K562 (cell line): ENCODE results near the gene FHIT. TPM values are rescaled to one million over a fixed set of nuclear protein-coding genes. Genes with fewer than 3 reads are reported as not detected.
"Not testable (repeated sequence)": the region's sequence is repeated elsewhere in the genome, so short reads cannot be mapped to it uniquely, and the experiment has no call there.

ENCODE experiments used
- ATAC-seq: fragments of 200-7000 bp; cut with Tn5 transposase; 3 replicates; pipeline ENCODE4 v1.9.1; 2020; ENCODE audit warnings: moderate library complexity
- BruUV-seq: library from RNA; stranded (reverse); fragments of 400-500 nt; replicated peaks from 2 replicates; lab custom pipeline; 2021; lab: Mats Ljungman, UMichigan
- CTCF ChIA-PET: fragments of 300-600 bp; formaldehyde crosslinking; extraction: SDS; loops from one replicate; lab custom pipeline; 2021; ENCODE audit warnings: low intra/inter-chr PET ratio; lab: Yijun Ruan, JAX
- POLR2A ChIA-PET: fragments of 300-600, 350-650 bp; sonication (Branson Sonifier 250); formaldehyde crosslinking; extraction: SDS; loops from one replicate; lab custom pipeline; 2021; ENCODE audit warnings: antibody characterized with exemption, inconsistent platforms; lab: Yijun Ruan, JAX
- DNase-seq, 4 experiments: peaks; one replicate each; pipeline versions ENCODE4 v3.0.0 to v3.0.0-alpha.2; 2011 to 2018; ENCODE audit warnings: low spot score in 3 of 4, mixed read lengths in 3 of 4; ENCODE audit errors: extremely low read depth in 1 of 4
- FAIRE-seq: peaks from 2 replicates; lab custom pipeline; 2011; peaks lifted over from hg19 to GRCh38; lab: Jason Lieb, UNC
- H2AFZ ChIP-seq: 2 replicates; pipeline ENCODE4 v1.6.0; 2011; ENCODE audit warnings: low read depth, low read length, control low read depth, inconsistent platforms
- H3K27ac ChIP-seq: fragments of 200-600 bp; 3 replicates; pipeline ENCODE4 v1.8.0; 2011; ENCODE audit warnings: low read depth, mild to moderate bottlenecking, control low read depth, inconsistent platforms, low read length, moderate library complexity, mixed read lengths; ENCODE audit errors: extremely low read depth
- H3K27me3 ChIP-seq, 2 experiments: fragments of 300-600 bp in 1 of 2; 2 replicates in 1 of 2; 3 replicates in 1 of 2; pipeline versions ENCODE4 v1.6.0 to v1.8.0; 2011; ENCODE audit warnings: inconsistent platforms in 2 of 2, low read length in 2 of 2, mild to moderate bottlenecking in 1 of 2, mixed read lengths in 1 of 2, moderate library complexity in 1 of 2; ENCODE audit not compliant: control insufficient read depth in 2 of 2, insufficient read depth in 2 of 2
- H3K36me3 ChIP-seq: fragments of 300-600 bp; 3 replicates; pipeline ENCODE4 v1.8.0; 2011; ENCODE audit warnings: mild to moderate bottlenecking, low read length, inconsistent platforms; ENCODE audit not compliant: control insufficient read depth, insufficient read depth
- H3K4me1 ChIP-seq, 2 experiments: fragments of 200-600 bp in 1 of 2; replicated peaks in 1 of 2; 2 replicates in 1 of 2; 3 replicates in 1 of 2; pipeline versions ENCODE4 v1.5.1 to v1.8.0; 2011; ENCODE audit warnings: inconsistent platforms in 2 of 2, low read length in 2 of 2, mild to moderate bottlenecking in 1 of 2, mixed read lengths in 1 of 2, moderate library complexity in 1 of 2; ENCODE audit not compliant: control insufficient read depth in 2 of 2, insufficient read depth in 2 of 2
- H3K4me2 ChIP-seq: 2 replicates; pipeline ENCODE4 v1.6.1; 2011; ENCODE audit warnings: low read length, control low read depth, inconsistent platforms, mixed read lengths; ENCODE audit not compliant: insufficient read depth
- H3K4me3 ChIP-seq: fragments of 200-600 bp; sonication (generic), shearing (Covaris generic); 2 replicates; pipeline ENCODE4 v1.5.1; 2016; ENCODE audit warnings: control low read depth, inconsistent platforms
- H3K79me2 ChIP-seq: fragments of 200-600 bp; 3 replicates; pipeline ENCODE4 v1.8.0; 2011; ENCODE audit warnings: low read length, inconsistent platforms; ENCODE audit not compliant: control insufficient read depth, insufficient read depth
- H3K9ac ChIP-seq, 2 experiments: 2 replicates each; pipeline versions ENCODE4 v1.6.0 to v1.6.1; 2011; ENCODE audit warnings: low read depth in 2 of 2, low read length in 2 of 2, control low read depth in 1 of 2, inconsistent platforms in 1 of 2, mild to moderate bottlenecking in 1 of 2, mixed read lengths in 1 of 2; ENCODE audit not compliant: insufficient read depth in 1 of 2
- H3K9me1 ChIP-seq: one replicate; pipeline ENCODE4 v1.6.0; 2011; ENCODE audit warnings: inconsistent platforms, mild to moderate bottlenecking, low read length, moderate library complexity; ENCODE audit not compliant: control insufficient read depth, insufficient read depth
- H3K9me3 ChIP-seq: replicated peaks from 2 replicates; pipeline ENCODE4 v1.5.1; 2011; ENCODE audit warnings: low read depth, low read length, inconsistent platforms; ENCODE audit not compliant: control insufficient read depth, insufficient read depth
- H4K20me1 ChIP-seq: replicated peaks from 2 replicates; pipeline ENCODE4 v1.6.1; 2011; ENCODE audit warnings: low read length, inconsistent platforms, mixed read lengths; ENCODE audit not compliant: control insufficient read depth, insufficient read depth
- BCOR ChIP-seq: fragments of 450-650 bp; IDR thresholded peaks from 2 replicates; pipeline ENCODE4 v1.6.1; 2016
- RBM25 ChIP-seq: fragments of 200-400 bp; formaldehyde crosslinking; IDR thresholded peaks from 2 replicates; pipeline ENCODE4 v1.6.1; 2018; ENCODE audit warnings: low read length, low read depth, moderate library complexity; ENCODE audit not compliant: severe bottlenecking
- RFX1 ChIP-seq: fragments of 450-650 bp; IDR thresholded peaks from 2 replicates; pipeline ENCODE4 v1.6.1; 2016; ENCODE audit warnings: mild to moderate bottlenecking, moderate library complexity
- THRAP3 ChIP-seq: fragments of 450-650 bp; IDR thresholded peaks from 2 replicates; pipeline ENCODE4 v1.6.1; 2016; ENCODE audit warnings: mild to moderate bottlenecking, inconsistent platforms, borderline replicate concordance
- ZNF146 ChIP-seq: IDR thresholded peaks from one replicate; pipeline ENCODE4 v1.6.1; 2018; ENCODE audit warnings: missing compliant biosample characterization; ENCODE audit not compliant: unreplicated experiment
- WGBS: fragments of 100-300 bp; shearing (Covaris generic); methylation state at CpG from one replicate; pipeline ENCODE4 v1.1.6; 2016; ENCODE audit warnings: low coverage, mixed read lengths; ENCODE audit not compliant: insufficient coverage; ENCODE audit errors: missing lambda C conversion rate; 5-methylcytosine and 5-hydroxymethylcytosine counted together
- in situ Hi-C: fragments of 300-500 bp; cut with MboI; formaldehyde crosslinking; loops from 4 replicates; pipeline ENCODE4 v1.15.0; 2018; ENCODE audit warnings: inconsistent platforms, mixed read lengths
- intact Hi-C: fragments of 100-400 bp; cut with micrococcal nuclease; formaldehyde crosslinking; loops from 2 replicates; pipeline ENCODE4 v1.14.2; 2022
- polyA plus RNA-seq, 8 experiments: library from polyadenylated mRNA; depleted of rRNA in 4 of 8; stranded (reverse) in 5 of 8; unstranded in 3 of 8; fragments of >200 nt; fragmentation: Nextera tagmentation in 2 of 8; fragmentation: Illumina TruSeq in 1 of 8; extraction: Ambion mirVana in 2 of 8; extraction: Trizol in 1 of 8; gene quantifications; 2 replicates each; pipeline versions ENCODE4 v1.2.1 to v1.2.3, GENCODE V29; 2011 to 2014; ENCODE audit warnings: inconsistent platforms in 1 of 8, missing spikeins in 1 of 8
- total RNA-seq, 7 experiments: library from RNA; depleted of rRNA in 6 of 7; stranded (reverse); fragments of >200 nt in 6 of 7; fragmentation: Illumina TruSeq in 2 of 7; extraction: Trizol in 2 of 7; gene quantifications; 2 replicates each; pipeline versions ENCODE4 v1.2.1 to v1.2.3, GENCODE V29; 2011 to 2021; ENCODE audit warnings: low replicate concordance in 1 of 7

The FHIT gene
- total and polyA plus RNA-seq, 9 of the 15 experiments (the other 6 are each of a cell fraction or from before 2014, with no cell fraction given) = 1.7 to 9.1 (median 4.3) TPM

DNA sequence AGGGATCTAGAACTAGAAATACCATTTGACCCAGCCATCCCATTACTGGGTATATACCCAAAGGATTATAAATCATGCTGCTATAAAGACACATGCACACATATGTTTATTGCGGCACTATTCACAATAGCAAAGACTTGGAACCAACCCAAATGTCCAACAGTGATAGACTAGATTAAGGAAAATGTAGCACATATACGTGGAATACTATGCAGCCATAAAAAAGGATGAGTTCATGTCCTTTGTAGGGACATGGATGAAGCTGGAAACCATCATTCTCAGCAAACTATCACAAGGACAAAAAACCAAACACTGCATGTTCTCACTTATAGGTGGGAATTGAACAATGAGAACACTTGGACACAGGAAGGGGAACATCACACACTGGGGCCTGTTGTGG, 711.9 kb downstream of the FHIT start:
- H3K4me3 ChIP-seq, H3K9ac ChIP-seq, H4K20me1 ChIP-seq, CTCF ChIA-PET, DNase-seq, H3K36me3 ChIP-seq, H3K4me1 ChIP-seq, in situ Hi-C loops, H3K79me2 ChIP-seq, H3K27ac ChIP-seq, H3K27me3 ChIP-seq, intact Hi-C loops, ATAC-seq, POLR2A ChIA-PET, H3K9me3 ChIP-seq, H3K4me2 ChIP-seq, H3K9me1 ChIP-seq, BruUV-seq, H2AFZ ChIP-seq, FAIRE-seq: not testable (repeated sequence)
- 10% methylated on average over 1 of the region's 2 CpGs for WGBS
- TF ChIP-seq ZNF146 (CRISPR knock-in tag) = peak; percentile 58
- peak; percentile 6 for TF ChIP-seq RBM25
- 0 out of 2 replicates have a peak, but pooled peaks have one; percentile 8 for TF ChIP-seq BCOR

DNA sequence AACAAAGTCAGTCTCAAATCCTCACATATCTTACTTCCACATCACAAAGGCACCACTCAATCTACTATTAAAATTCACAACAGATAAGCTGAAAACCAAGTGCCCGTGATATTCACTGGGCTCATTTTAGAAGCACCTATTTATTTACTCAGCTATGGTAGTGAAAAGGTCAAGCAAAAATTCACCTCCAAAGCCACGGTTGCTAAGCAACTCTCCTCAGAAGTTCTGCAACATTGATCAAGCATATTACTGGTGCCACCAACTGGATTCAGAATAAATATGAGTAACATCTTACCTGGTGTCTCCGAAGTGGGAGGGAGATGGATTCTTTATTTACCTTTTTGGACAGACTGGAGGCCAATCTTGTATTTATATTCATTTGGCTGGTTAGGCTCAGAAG, 714.8 kb downstream of the FHIT start:
- ChIA-PET CTCF (interaction anchor here (0.7 kb wide), 1 partner anchor 997 kb away, joined by 4 read pairs; no protein-coding TSS in a partner anchor), POLR2A (no interaction called here)
- no TSS peak for BruUV-seq
- H3K79me2 ChIP-seq = no peaks in the 10 kb centered on the region
- no peak overlapping the region for H3K27ac ChIP-seq
- H3K36me3 ChIP-seq = no peaks in the 10 kb centered on the region
- H3K4me3 ChIP-seq = no peak overlapping the region
- no peaks in the 10 kb centered on the region for H3K27me3 ChIP-seq
- DNase-seq (no peak), ATAC-seq (no peak)
- no peaks in the 10 kb centered on the region for H3K4me1 ChIP-seq
- no peak overlapping the region for H2AFZ ChIP-seq
- H4K20me1 ChIP-seq = no peaks in the 10 kb centered on the region
- in situ Hi-C loops = no loop called here
- intact Hi-C loops = no loop called here
- no peaks in the 10 kb centered on the region for H3K9me3 ChIP-seq
- TF ChIP-seq THRAP3 = no peak
- peak; percentile 69 for TF ChIP-seq RFX1
- TF ChIP-seq, all 486 proteins: peak for 1
- WGBS = 16% methylated on average over 3 of the region's 3 CpGs
- no peak for FAIRE-seq
- no peak overlapping the region for H3K9ac ChIP-seq
- H3K9me1 ChIP-seq = no peaks in the 10 kb centered on the region
- no peak overlapping the region for H3K4me2 ChIP-seq
